CD1c-positive myeloid dendritic cell (primary cell): ENCODE data around the gene FAM90A1.
"Not testable (repeated sequence)": the region's sequence is repeated elsewhere in the genome, so short reads cannot be mapped to it uniquely, and the experiment has no call there.

Source experiments
- DNase-seq: peaks from one replicate; pipeline ENCODE4 v3.0.0-alpha.2; 2016; ENCODE audit errors: extremely low spot score

Gene FAM90A1

DNA sequence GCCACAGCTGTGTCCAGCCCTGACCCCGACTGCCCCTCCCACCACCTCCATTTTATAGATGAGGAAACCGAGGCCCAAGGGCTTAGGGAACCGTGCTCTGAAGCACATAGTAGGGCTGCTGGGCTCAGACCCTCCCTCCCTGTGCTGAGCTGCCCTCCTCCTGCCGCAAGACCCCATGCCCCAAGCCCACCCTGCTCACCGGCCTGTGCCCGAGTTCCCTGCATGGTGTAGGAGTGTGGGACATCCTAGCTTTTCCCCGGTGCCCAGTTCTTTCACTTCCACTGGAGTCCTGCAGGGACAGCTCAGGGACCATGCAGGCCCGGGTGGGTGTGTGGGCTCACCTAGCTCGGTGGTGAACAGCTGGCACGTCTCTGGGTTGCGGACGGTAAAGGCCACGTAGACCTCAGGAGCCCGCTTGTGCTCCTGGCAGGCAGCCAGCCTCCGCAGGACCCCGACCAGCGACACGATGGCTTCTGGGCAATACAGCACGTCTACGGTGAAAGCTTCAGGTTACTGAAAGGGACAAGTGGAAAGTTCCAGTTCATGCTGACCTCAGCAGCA lies 6.6 kb upstream of the FAM90A1 start:
- not testable (repeated sequence) for DNase-seq

DNA sequence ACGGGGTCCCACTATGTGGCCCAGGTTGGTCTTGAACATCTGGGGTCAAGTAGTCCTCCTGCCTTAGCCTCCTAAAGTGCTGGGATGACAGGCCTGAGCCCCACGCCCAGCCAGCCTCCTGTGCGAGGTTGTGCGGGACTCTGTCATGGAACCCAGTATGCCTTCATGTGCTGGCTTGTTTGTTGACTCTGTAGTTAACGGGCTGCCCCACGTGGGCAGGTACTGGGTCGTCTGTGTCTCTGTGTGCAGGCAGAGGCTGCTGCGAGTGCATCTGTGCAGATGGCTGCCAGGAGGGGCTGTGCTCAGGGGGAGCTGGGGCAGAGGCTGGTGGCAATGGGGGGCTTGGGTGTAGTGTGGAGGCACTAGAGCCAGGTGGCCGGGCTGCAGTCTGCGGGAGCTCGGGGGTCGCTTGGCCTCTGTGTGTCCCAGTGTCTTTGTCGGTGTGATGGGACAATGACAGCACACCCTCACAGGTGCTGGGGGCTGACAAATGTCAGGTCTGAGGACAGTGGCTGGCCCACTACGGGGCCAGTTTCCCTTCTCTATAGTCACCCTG lies 6.0 kb upstream of the FAM90A1 start:
- not testable (repeated sequence) for DNase-seq

DNA sequence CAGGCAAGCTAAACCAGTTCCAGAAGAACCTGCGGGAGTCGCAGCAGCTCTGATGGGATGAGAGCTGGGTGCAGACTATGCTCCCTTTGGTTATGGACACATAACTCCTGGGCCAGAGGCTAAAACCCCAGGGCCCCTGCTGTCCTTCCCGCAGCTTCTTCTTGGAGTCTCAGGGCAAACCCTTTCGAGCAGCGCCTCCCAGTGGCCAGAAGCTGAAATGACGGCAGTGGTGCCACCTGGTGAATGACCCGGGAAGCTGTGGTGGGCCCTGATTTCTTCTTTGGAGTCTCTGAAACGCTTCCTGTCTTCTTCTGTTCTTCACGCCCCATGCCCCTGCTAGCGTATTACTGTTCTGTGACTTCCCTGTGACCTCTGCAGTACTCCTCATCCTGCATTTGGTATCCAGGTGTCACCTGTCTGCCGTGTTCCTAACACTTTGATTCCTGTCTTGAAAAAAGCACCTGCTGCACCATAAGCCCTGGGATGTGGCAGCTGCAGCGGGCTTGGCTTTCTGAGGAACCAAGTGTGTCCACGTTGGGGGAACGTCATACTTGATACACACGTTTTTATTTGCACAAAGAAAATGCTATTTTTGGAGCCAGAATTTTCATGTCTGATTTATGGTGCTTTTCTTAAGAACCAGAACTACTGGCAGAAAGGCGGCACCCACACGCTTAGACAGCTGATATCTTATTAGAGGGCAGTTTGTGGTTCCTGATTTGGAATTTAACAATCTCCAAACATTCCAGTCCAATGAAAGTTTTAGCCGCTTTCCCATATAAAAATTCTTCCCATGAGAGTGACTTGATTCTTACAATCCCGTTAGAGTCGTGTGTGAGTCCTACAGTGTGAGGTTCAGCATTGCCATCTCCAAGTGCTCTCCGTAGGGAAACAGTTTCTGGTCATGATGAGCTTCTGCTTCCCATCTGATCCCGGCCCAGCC lies 4.5 kb upstream of the FAM90A1 start:
- peak; percentile 54 for DNase-seq

DNA sequence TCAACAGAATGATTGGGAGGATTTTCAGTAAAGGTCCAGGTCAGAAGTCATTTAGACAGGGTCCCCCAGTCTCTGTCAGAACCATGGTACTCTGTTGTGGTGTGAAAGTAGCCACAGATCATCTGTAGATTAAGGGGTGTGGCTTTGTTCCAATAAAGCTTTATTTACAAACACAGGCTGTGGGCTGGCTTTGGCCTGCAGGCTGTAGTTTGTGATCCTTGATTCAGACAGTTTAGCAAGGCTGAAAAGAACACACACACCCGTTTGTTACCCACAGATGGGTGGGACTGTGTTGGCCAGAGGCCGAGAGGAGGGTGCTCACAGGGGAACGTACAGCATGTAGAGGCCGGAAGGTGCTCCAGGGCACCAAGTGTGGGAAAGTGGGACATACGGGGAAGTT lies 3.6 kb upstream of the FAM90A1 start:
- DNase-seq: not testable (repeated sequence)

DNA sequence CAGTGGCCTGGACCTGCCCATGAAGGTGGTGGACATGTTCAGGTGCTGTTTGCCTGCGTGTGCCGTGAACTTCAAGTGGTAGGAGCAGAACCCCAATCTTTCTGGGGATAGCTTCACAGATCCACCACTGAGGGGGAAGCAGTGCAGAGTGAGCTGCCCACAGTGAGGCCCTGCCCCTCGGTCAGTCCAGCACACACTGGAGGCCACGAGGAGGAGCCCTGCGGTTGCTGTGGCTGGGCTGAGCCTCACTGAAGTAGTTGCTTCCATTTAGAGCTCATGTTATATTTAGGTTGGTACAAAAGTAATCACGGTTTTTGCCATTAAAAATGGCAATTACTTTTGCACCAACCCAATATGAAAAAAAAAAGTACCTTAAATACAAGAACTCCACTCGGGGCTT lies 2.1 kb upstream of the FAM90A1 start:
- not testable (repeated sequence) for DNase-seq

DNA sequence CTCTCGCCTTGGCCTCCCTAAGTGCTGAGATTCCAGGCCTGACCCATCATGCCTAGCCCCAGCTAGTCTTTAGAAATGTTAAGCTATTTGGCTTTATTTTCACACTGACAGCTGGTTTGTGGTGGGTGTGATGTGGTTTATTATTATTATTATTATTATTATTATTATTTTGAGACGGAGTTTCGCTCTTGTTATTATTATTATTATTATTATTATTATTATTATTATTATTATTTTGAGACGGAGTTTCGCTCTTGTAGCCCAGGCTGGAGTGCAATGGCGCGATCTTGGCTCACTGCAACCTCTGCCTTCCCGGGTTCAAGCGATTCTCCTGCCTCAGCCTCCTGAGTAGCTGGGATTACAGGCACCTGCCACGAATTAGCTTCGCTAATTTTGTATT lies 1.2 kb upstream of the FAM90A1 start:
- not testable (repeated sequence) for DNase-seq

DNA sequence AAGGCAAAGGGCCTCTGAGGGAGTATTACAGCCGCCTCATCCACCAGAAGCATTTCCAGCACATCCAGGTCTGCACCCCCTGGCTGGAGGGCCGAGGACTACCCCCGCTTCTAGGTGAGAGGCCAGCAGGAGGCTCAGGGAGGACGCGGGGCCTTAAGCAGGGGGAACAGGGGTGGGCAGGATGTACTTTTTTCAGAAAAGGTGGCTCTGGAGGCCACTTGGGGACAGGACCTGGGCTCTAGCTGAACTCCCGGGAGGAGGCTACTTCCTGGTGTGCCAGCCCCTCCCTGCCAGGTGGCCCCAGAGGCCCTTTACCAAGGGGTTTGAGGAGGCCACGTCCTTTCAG lies 287 bp upstream of the FAM90A1 start:
- not testable (repeated sequence) for DNase-seq

DNA sequence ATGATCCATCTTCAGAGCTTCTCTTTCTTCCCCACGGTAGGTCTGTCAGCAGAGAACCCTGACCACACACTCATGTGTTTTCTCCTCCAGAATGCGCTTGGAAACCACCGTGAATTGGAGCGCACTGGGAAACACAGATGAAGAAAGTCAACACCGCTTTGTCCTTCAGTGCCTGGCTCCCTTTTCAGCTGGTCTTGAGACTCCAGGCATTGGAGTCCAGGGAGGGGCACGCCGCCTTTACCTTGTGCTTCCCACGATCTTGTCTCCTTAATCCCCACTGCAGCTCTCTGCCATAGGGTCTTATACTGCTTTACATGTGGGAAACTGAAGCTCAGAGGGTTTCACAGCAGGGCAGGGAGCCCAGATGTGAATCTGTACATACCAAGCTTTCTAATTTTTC lies 1.1 kb downstream of the FAM90A1 start:
- no peak for DNase-seq

DNA sequence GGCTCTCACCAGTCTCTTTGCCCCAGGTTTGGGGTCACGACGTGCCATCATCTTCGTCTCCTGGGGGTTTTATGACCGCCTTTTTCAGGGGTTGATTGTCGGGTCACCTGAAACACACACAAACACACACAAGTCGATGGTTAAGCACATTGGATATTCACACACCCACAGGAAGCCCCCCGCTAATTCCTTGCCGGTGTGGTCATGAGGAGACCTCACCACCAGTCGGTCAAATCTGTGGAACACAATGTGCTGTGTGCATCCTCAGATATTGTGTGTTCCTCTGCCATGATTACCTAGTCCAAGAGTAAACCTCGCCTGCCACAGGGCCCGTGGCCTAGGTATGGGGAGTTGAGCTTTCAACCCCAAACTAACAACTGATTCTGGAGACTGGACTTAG lies 2.6 kb downstream of the FAM90A1 start:
- not testable (repeated sequence) for DNase-seq

DNA sequence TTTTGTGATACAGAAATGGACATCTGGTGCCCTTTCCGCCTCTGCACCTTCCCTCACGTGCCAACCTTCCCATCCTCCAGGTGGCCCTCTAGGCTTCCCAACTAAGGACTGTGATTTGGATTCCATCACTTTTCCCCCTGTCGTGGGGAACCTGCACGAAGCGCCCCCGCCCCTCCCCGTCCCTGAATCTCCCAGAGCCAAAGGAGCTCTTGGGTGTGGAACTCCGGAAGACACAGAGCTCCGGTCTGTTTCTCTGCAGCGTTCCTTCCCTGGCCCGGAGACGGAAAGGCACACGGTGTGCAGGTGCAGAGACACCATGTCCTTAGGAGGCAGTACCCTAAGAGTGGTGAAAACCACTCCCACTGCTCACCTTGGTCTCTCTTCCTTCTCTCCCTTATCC lies 3.8 kb downstream of the FAM90A1 start:
- DNase-seq: not testable (repeated sequence)

DNA sequence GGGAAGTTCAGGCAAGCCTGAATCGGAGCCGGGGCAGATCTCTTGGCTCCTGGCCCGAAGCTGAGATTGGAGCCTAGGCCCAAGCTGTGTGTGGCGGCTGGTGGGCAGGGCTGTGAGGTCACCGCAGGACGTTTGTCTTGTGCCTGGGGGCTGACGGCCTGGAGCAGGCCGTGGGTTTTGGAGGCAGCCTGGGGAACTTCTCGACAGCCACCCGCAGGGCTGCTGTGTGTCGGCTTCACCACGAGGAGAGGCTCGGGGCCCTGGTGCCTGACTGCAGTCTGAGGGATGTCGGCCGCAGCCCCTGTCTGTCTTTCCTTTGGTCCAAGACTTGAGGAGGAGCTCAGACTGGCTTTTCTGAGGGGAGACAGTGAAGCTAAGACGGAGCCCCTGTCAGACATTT lies 5.1 kb downstream of the FAM90A1 start:
- DNase-seq: not testable (repeated sequence)

DNA sequence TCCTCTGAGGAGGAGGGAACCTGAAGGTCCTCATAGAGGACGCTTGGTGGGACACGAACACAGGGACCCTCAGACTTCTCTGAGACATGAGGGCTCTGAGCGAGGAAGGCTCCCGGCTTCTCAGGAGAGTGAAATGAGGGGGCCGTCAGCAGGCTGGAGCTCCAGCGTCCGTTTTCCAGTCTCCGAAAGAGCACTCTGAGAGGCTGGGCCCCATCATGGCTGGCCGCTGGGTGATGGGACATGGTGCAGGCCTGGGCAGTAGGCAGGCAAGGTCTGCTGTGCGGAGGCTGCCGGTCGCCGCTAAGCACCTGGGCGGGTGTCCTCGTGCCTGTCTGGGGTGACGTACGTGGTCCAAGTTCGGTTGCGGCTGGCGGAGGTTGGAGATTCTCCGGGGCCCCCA lies 5.6 kb downstream of the FAM90A1 start:
- not testable (repeated sequence) for DNase-seq

DNA sequence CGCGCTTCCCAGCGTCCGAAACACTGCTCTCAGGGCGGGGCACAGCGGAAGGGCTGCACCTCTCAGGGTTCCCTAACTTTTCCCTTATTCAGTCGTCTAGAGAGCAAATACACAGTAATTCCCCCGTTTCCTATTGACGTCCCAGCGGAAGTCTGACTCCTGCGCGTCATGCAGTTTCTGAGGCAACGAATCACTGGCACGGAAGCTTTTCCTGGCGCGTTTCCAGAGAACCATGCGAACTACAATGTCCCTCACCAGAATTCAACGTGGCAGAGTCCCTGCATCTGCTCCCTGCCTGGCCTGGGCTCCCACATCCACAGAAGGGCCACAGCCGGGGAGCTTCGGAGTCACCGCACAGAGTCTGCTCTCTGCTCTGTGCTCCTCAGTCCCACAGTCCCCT lies 6.0 kb downstream of the FAM90A1 start:
- not testable (repeated sequence) for DNase-seq

DNA sequence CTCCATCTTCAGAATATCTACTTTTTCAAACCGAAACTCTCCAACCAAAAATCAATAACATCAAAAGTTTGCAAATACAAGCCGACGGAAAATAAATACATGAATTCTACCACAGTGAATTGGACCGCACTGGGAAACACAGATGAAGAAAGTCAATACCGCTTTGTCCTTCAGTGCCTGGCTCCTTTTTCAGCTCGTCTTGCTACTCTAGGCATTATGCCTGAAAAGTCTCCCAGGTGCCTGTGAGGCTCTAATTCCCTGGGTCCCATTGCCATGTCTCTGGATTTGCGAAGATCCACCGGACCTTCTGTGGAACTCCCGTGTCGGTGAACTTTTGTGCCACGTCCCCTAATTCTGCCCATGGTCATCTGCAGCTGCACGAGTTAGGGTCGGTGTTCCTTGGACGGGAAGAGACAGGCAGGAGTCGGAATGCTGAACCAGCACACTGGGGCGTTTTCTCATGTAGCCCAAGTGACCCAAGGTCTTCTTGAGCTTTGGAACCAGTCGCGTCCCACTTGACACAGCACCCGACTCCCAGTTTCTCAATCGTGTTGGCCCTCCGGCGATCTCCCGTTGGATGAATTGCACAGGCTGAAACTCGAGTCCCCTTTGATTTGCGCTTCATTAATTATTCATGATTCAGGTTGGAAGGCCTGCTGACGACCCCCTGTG lies 8.6 kb downstream of the FAM90A1 start:
- not testable (repeated sequence) for DNase-seq

DNA sequence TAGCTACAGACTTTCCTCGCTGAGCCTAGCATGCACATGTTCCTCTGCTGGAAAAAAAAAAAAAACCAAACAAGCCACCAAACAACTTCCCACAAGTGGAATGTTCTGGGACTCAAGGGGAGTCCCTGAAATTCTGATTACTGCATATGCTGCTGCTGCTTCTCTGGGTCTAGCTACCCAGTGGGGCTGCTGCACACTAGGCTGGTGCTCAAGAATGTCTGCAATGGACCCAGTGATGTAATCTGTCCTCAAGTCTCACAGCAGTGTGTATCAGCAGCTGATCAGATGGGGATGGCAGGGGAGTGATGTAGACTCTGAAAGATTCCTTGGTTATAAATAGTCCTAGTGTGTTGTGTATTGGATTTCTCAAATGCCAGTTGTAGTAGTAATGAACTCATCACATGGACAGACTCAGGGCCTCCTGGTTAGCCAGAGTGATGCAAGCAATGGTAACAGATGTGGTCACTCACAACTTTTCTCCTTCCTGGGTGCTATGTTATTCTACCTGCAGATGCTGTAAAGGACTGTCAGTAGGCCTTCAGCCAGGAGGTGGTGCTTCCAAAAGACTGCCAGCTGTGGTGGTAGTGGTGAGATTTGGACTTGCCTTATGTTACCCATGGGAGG lies 29.6 kb downstream of the FAM90A1 start:
- not testable (repeated sequence) for DNase-seq

DNA sequence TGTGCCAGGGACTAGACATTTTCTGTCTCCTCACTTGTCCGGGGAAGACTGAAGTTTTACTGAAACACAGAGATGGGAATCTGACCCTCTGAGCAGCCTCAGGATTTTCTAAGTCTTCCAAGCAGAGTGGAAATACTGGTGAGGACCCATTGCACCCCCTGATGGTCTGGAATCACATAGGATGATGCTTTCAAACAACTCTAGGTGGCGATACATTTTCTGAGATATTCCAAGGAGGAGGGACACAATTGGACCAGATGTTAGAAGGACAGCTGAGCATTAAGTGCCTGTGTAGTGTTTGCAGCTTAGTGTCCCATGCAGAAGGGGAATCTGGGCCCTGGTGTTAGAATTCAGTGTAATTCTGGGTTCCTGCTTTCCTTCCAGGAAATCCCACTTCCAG lies 39.3 kb downstream of the FAM90A1 start:
- not testable (repeated sequence) for DNase-seq

DNA sequence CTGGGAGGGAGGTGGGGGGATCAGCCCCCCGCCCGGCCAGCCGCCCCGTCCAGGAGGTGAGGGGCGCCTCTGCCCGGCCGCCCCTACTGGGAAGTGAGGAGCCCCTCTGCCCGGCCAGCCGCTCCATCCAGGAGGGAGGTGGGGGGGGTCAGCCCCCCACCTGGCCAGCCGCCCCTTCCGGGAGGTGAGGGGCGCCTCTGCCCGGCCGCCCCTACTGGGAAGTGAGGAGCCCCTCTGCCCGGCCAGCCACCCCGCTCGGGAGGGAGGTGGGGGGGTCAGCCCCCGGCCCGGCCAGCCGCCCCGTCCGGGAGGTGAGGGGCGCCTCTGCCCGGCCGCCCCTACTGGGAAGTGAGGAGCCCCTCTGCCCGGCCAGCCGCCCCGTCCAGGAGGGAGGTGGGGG lies 43.2 kb downstream of the FAM90A1 start:
- not testable (repeated sequence) for DNase-seq

DNA sequence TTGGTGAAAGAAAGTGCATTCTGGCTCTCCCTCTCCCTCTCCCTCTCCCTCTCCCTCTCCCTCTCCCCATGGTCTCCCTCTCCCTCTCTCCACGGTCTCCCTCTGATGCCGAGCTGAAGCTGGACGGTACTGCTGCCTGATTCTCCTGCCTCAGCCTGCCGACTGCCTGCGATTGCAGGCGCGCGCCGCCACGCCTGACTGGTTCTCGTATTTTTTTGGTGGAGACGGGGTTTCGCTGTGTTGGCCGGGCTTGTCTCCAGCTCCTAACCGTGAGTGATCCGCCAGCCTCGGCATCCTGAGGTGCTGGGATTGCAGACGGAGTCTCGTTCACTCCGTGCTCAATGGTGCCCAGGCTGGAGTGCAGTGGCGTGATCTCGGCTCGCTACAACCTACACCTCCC lies 44.1 kb downstream of the FAM90A1 start:
- DNase-seq: not testable (repeated sequence)

DNA sequence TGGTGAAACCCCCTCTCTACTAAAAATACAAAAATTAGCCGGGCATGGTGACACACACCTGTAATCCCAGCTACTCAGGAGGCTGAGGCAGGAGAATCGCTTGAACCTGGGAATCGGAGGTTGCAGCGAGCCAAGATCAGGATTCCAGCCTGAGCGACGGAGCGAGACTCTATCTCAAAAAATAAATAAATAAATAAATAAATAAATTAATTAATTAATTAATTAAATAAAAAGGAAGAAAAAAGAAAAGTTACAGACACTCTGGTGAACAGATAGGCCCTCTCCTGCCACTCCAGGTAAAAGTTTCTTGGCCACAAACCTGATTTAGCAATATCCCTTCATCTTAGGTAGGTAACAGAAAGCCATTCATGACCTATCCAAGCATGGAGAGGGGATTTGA lies 44.5 kb downstream of the FAM90A1 start:
- DNase-seq: not testable (repeated sequence)

DNA sequence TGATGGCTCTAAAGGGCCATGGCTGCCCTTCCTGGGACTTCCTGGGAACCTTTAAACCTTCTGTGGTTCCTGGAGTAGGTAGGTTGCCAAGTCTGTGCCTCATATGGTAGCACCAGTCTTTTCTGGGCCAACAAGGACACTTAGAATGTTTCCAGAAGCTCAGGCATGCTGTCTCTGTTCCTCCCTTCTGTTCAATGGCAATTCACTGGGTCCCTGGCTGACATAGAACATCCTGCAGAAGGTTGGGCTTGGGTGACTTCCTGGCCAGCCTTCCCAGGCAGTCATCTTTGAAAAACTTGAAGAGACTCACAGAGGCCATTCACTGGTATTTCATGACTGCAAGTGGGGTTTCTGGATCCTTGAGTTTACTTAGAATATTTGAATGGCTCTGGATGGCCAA lies 46.1 kb downstream of the FAM90A1 start:
- DNase-seq: not testable (repeated sequence)

DNA sequence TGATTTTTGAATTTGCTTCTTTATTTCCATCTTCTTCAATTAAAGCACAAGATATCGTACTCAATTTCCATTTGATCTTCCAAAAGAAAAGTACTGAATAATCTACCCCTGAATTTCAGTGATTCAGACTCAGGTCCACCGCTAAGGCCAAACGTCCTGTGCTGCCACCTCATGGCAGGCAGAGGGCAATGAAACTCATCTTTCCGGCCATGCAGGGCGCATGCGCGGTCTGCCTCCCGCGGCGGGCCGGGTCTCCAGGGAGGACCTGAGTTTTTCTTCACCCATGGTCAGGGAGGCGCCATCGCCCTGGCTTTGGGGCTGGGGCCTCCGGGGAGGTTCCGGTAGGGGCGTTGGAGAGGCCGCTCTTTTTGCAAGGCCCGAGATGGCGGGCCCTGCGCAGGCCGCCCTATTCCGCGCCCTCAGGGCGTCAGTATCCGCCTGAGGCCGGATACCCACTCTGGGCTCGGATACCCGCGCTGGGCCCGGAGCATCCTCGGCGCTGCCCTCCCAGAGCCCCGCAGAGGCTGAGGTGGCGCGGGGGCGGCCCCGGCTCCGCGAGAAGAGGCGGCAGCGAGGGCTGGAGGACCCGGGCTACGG lies 47.3 kb downstream of the FAM90A1 start:
- peak; percentile 70 for DNase-seq
